OCI-LY1 (cell line): ENCODE data around the gene TMEM178A.
"Not testable (repeated sequence)": the region's sequence is repeated elsewhere in the genome, so short reads cannot be mapped to it uniquely, and the experiment has no call there.

Experiments used
- CTCF ChIP-seq: fragments of 200-600 bp; sonication (generic), shearing (Covaris generic); IDR thresholded peaks from 2 replicates; pipeline ENCODE4 v1.5.1; 2017; ENCODE audit warnings: mild to moderate bottlenecking, antibody characterized with exemption, low read length, moderate library complexity, mixed read lengths
- EZH2 ChIP-seq: fragments of 200-600 bp; sonication (generic), shearing (Covaris generic); IDR thresholded peaks from 2 replicates; pipeline ENCODE4 v1.8.0; 2017; ENCODE audit warnings: borderline replicate concordance, mixed run types, mild to moderate bottlenecking, antibody characterized with exemption, low read length, moderate library complexity, mixed read lengths

GRCh38 chr2:39656215-39656614 lies 9.5 kb upstream of the TMEM178A start:
- not testable (repeated sequence) for TF ChIP-seq CTCF, EZH2
